K562 (cell line): Measurements from ENCODE around the gene G6PD. TPM values are rescaled to one million over a fixed set of nuclear protein-coding genes. Genes with fewer than 3 reads are reported as not detected.

Source experiments
- CLOCK ChIP-seq: fragments of 250-450 bp; sonication (Bioruptor Pico); IDR thresholded peaks from 2 replicates; pipeline ENCODE4 v1.4.0; 2020; ENCODE audit warnings: mild to moderate bottlenecking, moderate library complexity, borderline replicate concordance
- ELF2 ChIP-seq: fragments of 250-450 bp; sonication (Bioruptor Pico); IDR thresholded peaks from 2 replicates; pipeline ENCODE4 v1.5.0; 2021; ENCODE audit warnings: mild to moderate bottlenecking
- FOS ChIP-seq: IDR thresholded peaks from 3 replicates; pipeline ENCODE4 v1.6.1; 2011; ENCODE audit not compliant: insufficient read length; ENCODE audit errors: extremely low read depth
- HOMEZ ChIP-seq: fragments of 250-450 bp; sonication (Bioruptor Pico); IDR thresholded peaks from 2 replicates; pipeline ENCODE4 v1.4.0; 2020; ENCODE audit warnings: mild to moderate bottlenecking, moderate library complexity
- JUN ChIP-seq, 2 experiments: sonication (generic) in 1 of 2; formaldehyde crosslinking in 1 of 2; IDR thresholded peaks; 2 replicates each; pipeline versions ENCODE4 v1.6.1 to v1.8.0; 2012 to 2022; ENCODE audit warnings: borderline replicate concordance in 2 of 2, mild to moderate bottlenecking in 2 of 2, improper control_type of control experiment in 1 of 2, low read depth in 1 of 2, low read length in 1 of 2, missing genetic modification reagents in 1 of 2
- KDM2B ChIP-seq: fragments of 250-450 bp; sonication (Bioruptor Pico); IDR thresholded peaks from 2 replicates; pipeline ENCODE4 v1.8.0; 2021; ENCODE audit warnings: mild to moderate bottlenecking, moderate library complexity
- MED1 ChIP-seq: sonication (generic); formaldehyde crosslinking; IDR thresholded peaks from 2 replicates; pipeline ENCODE4 v1.8.1; 2023; ENCODE audit warnings: missing genetic modification reagents, borderline replicate concordance
- MTA1 ChIP-seq: fragments of 450-650 bp; IDR thresholded peaks from 2 replicates; pipeline ENCODE4 v1.6.1; 2017; ENCODE audit warnings: borderline replicate concordance
- PHF21A ChIP-seq: fragments of 450-650 bp; IDR thresholded peaks from 2 replicates; pipeline ENCODE4 v1.6.1; 2017; ENCODE audit warnings: low read depth, borderline replicate concordance
- TFE3 ChIP-seq: fragments of 450-650 bp; formaldehyde crosslinking; IDR thresholded peaks from 2 replicates; pipeline ENCODE4 v1.4.0; 2020; ENCODE audit warnings: mild to moderate bottlenecking, mixed read lengths
- ZNF354B ChIP-seq: fragments of 250-450 bp; sonication (Bioruptor Pico); IDR thresholded peaks from 2 replicates; pipeline ENCODE4 v1.4.0; 2020
- ZNF407 ChIP-seq: fragments of 450-650 bp; IDR thresholded peaks from 2 replicates; pipeline ENCODE4 v1.6.1; 2016; ENCODE audit warnings: low read depth
- ZNF77 ChIP-seq: fragments of 250-450 bp; sonication (Bioruptor Pico); IDR thresholded peaks from 2 replicates; pipeline ENCODE4 v1.5.0; 2020
- polyA plus RNA-seq, 8 experiments: library from polyadenylated mRNA; depleted of rRNA in 4 of 8; stranded (reverse) in 5 of 8; unstranded in 3 of 8; fragments of >200 nt; fragmentation: Nextera tagmentation in 2 of 8; fragmentation: Illumina TruSeq in 1 of 8; extraction: Ambion mirVana in 2 of 8; extraction: Trizol in 1 of 8; gene quantifications; 2 replicates each; pipeline versions ENCODE4 v1.2.1 to v1.2.3, GENCODE V29; 2011 to 2014; ENCODE audit warnings: inconsistent platforms in 1 of 8, missing spikeins in 1 of 8
- total RNA-seq, 7 experiments: library from RNA; depleted of rRNA in 6 of 7; stranded (reverse); fragments of >200 nt in 6 of 7; fragmentation: Illumina TruSeq in 2 of 7; extraction: Trizol in 2 of 7; gene quantifications; 2 replicates each; pipeline versions ENCODE4 v1.2.1 to v1.2.3, GENCODE V29; 2011 to 2021; ENCODE audit warnings: low replicate concordance in 1 of 7

Gene G6PD
- total and polyA plus RNA-seq, 9 of the 15 experiments (the other 6 are each of a cell fraction or from before 2014, with no cell fraction given), result 2.9 to 222 (median 66.4) TPM

- TF ChIP-seq ZNF407 (no peak), MTA1 (peak; percentile 41; the same call in 1 of the 2 replicates), FOS (no peak), TFE3 (CRISPR knock-in tag) (no peak), ELF2 (no peak), KDM2B (CRISPR knock-in tag) (no peak; the same call in 1 of the 2 replicates), ZNF354B (CRISPR knock-in tag) (no peak), JUN (IDR thresholded peaks at IDR 0.05; ENCODE audit: borderline replicate concordance, low read depth, low read length) (0 out of 2 replicates have a peak, but pooled peaks have one; percentile 7), JUN (CRISPR knock-in tag; IDR thresholded peaks at IDR 0.05; ENCODE audit: borderline replicate concordance) (no peak), MED1 (CRISPR knock-in tag) (no peak), CLOCK (no peak), HOMEZ (no peak), ZNF77 (CRISPR knock-in tag) (no peak), PHF21A (no peak)
Measured at GRCh38 chrX:154490414-154491083, 56.1 kb downstream of the G6PD start, which contains the start of gene SLC10A3 (continued).
